ENCODE measurements around the gene MYO3B.

DNA sequence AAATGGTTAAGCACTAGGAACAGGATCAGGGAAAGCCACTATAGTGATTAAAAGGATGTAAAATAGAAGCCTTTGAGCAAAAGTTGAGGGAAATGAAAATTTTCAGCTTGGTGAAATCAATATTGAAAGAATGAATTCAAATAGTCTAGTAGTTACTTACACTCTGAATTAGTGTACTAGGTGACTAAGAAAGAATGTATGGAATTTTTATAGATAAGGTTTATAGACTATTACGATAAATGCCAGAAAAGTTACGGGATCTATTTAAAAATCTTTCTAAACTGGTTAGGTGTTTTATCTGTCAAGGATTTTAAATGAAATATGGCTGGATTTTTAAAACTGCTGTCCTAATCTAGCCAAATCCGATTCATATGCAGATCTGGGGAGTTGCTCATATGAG, 208.6 kb downstream of the MYO3B start:
- TF ChIP-seq YY1 (tag by site-specific recombination; IDR thresholded peaks at IDR 0.05) (no peak), CTCF (tag by site-specific recombination; IDR thresholded peaks at IDR 0.05) (no peak), MYNN (tag by site-specific recombination; IDR thresholded peaks at IDR 0.05; ENCODE audit: borderline replicate concordance) (no peak), SCRT2 (tag by site-specific recombination; IDR thresholded peaks at IDR 0.05) (no peak), SALL2 (tag by site-specific recombination; IDR thresholded peaks at IDR 0.05; ENCODE audit: borderline replicate concordance) (no peak), ZNF670 (tag by site-specific recombination; IDR thresholded peaks at IDR 0.05; ENCODE audit: low read depth) (no peak), PRDM10 (tag by site-specific recombination; IDR thresholded peaks at IDR 0.05) (no peak), ZBTB7A (tag by site-specific recombination; IDR thresholded peaks at IDR 0.05; ENCODE audit: low read depth) (no peak)
- TF ChIP-seq, protein P1, sequence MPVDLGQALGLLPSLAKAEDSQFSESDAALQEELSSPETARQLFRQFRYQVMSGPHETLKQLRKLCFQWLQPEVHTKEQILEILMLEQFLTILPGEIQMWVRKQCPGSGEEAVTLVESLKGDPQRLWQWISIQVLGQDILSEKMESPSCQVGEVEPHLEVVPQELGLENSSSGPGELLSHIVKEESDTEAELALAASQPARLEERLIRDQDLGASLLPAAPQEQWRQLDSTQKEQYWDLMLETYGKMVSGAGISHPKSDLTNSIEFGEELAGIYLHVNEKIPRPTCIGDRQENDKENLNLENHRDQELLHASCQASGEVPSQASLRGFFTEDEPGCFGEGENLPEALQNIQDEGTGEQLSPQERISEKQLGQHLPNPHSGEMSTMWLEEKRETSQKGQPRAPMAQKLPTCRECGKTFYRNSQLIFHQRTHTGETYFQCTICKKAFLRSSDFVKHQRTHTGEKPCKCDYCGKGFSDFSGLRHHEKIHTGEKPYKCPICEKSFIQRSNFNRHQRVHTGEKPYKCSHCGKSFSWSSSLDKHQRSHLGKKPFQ (tag by site-specific recombination; IDR thresholded peaks at IDR 0.05): no peak
- TF ChIP-seq, protein P2, sequence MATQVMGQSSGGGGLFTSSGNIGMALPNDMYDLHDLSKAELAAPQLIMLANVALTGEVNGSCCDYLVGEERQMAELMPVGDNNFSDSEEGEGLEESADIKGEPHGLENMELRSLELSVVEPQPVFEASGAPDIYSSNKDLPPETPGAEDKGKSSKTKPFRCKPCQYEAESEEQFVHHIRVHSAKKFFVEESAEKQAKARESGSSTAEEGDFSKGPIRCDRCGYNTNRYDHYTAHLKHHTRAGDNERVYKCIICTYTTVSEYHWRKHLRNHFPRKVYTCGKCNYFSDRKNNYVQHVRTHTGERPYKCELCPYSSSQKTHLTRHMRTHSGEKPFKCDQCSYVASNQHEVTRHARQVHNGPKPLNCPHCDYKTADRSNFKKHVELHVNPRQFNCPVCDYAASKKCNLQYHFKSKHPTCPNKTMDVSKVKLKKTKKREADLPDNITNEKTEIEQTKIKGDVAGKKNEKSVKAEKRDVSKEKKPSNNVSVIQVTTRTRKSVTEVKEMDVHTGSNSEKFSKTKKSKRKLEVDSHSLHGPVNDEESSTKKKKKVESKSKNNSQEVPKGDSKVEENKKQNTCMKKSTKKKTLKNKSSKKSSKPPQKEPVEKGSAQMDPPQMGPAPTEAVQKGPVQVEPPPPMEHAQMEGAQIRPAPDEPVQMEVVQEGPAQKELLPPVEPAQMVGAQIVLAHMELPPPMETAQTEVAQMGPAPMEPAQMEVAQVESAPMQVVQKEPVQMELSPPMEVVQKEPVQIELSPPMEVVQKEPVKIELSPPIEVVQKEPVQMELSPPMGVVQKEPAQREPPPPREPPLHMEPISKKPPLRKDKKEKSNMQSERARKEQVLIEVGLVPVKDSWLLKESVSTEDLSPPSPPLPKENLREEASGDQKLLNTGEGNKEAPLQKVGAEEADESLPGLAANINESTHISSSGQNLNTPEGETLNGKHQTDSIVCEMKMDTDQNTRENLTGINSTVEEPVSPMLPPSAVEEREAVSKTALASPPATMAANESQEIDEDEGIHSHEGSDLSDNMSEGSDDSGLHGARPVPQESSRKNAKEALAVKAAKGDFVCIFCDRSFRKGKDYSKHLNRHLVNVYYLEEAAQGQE (tag by site-specific recombination; IDR thresholded peaks at IDR 0.05): no peak

Data from HEK293 (cell line).